IMR-90 (cell line): ENCODE data around the gene SLC22A7.

Experiments
- CTCF ChIP-seq: conservative IDR thresholded peaks from 2 replicates; pipeline ENCODE4 v1.5.1; 2012; ENCODE audit warnings: mild to moderate bottlenecking, low read depth, low read length, improper control_type of control experiment
- RFX5 ChIP-seq: IDR thresholded peaks from 2 replicates; pipeline ENCODE4 v1.8.0; 2012; ENCODE audit warnings: low read depth, mild to moderate bottlenecking, low read length, moderate library complexity

- TF ChIP-seq CTCF = no peak
- TF ChIP-seq RFX5 = no peak
Observed at GRCh38 chr6:43255408-43256054, 42.5 kb upstream of the SLC22A7 start.
